HG03135 (cell line): Measurements from ENCODE around the gene CD70.
"Not testable (repeated sequence)": the region's sequence is repeated elsewhere in the genome, so short reads cannot be mapped to it uniquely, and the experiment has no call there.

Experiments used
- ATAC-seq: cut with Tn5 transposase; IDR thresholded peaks from one replicate; pipeline ENCODE4 v1.9.1; 2021; ENCODE audit warnings: mild to moderate bottlenecking, moderate library complexity; ENCODE audit not compliant: unreplicated experiment

CD70 gene

DNA sequence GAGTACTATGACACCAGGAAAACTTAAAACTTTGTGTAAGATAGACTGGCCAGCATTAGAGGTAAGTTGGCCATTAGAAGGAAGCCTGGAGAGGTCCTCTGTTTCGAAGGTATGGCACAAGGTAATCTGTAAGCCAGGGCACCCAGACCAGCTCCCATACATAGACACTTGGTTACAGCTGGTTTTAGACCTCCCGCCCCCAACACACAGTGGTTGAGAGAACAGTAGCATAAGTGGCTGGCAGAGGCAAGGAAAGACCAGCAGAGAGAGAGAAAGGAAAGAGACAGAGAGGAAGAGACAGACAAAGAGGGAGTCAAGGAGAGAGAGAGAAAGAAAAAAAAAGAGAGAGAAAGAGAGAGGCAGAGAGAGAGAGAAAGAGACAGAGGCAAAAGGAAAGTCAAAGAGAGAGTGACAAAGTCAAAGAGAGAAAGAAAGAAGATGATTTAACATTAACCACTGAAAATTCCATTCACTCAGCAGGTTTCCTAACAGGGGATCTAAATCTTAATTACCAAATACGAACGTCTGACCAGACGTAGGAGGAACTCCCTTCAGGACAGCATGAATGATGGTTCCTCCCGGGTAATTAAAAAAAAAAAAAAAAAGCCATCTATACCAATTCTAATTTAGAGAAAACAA is 7.4 kb upstream of the CD70 start:
- ATAC-seq: not testable (repeated sequence)

DNA sequence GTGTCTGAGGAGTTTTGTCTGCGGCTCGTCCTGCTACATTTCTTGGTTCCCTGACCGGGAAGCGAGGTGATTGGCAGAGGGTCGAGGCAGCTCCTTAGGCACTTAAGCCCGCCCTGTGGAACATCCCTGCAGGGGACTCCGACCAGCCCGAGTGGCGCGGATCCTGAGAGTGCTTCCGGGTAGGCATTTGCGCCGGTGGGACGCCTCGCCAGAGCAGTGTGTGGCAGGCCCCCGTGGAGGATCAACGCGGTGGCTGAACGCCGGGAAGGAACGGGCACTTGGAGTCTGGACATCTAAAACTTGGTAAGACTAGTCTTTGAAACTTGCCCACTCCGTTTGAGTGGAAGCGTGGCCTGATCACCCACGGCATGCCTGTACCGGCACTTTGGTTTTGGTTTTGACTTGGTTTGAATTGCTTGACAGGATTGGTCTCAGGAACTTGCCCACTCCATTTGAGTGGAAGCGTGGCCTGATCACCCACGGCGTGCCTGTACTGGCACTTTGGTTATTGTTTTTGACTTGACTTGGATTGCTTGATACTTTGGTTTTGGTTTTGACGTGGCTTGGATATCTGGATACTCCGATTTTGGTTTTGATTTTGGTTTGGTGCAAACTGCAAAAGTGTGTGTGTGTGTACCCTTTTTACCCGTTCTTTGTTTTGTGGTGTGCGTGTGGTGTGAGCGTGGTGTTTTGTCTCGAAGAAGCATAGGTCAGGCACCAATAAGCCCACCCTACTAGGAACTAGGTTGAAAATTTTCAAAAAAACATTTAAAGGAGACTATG is 6.7 kb upstream of the CD70 start:
- not testable (repeated sequence) for ATAC-seq

DNA sequence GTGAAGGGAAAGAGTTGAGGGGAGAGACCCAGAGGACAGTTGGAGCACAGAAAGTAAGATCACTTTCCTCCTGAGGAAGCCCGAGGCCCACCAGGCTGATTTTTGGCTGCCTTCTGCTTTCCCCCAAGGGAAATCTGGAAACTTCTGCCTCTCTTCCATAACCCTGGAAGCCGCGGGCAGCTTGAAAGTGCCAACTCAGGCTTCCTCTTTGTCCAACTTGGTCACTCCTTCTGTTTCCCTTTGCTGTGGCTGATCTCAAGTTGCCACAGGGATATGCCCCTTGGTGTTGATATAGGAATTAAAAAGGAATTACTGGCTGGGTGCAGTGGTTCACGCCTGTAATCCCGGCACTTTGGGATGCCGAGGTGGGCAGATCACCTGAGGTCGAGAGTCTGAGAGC is 5.7 kb upstream of the CD70 start:
- ATAC-seq: no peak

DNA sequence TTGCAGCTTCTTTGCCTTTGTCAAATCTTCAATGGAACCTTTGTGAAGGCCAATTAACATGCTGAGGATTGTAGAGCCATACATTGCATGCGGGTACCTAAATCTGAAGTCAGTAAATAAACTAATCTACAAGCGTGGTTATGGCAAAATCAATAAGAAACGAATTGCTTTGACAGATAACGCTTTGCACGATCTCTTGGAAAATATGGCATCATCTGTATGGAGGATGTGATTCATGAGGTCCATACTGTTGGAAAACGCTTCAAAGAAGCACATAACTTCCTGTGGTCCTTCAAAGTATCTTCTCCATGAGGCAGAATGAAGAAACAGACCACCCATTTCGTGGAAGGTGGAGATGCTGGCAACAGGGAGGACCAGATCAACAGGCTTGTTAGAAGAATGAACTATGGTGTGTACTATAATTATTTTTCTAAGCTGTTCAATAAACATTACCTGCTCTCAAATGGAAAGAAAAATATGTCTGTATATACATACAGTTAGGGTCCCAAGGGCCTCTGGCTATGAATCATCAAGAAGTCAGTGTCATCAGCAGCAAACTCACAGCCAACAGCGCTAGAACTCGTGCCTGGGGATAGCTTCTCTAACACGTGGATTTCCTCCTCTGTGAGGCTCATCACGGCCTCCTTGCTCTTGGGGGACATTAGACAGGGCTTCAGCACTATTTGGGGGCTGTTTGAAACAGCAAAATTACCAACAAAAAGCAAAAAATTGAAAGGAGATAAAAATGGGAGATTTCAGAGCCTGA is 2.9 kb upstream of the CD70 start:
- ATAC-seq: no peak

DNA sequence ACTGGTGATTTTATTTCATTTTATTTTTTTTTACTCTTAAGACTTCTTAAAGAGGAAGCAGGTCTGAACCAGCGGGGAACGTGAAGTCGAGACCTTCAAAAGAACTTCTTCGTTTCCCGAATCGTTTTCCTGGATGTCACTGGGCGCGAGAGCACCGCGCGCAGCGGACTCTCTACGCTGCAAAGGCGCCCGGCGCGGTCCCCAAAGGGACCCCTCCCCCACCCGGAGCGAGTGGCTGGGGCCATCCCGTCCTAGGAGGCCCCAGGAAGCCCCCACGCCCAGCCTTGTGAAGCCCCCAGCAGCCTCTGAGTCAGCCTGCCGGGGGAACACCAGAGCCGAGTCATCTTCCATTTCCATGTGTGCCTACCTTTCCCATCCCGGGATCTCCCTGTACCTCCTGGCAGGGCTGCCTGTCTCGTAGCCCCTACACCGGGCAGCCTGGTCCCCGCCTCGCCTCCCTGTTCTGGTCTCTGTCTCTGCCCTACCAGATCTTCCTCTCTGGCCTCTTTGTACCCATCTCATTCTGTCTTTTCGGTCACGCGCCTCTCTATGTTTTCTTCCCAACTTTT is 608 bp downstream of the CD70 start:
- peak; percentile 8 for ATAC-seq

DNA sequence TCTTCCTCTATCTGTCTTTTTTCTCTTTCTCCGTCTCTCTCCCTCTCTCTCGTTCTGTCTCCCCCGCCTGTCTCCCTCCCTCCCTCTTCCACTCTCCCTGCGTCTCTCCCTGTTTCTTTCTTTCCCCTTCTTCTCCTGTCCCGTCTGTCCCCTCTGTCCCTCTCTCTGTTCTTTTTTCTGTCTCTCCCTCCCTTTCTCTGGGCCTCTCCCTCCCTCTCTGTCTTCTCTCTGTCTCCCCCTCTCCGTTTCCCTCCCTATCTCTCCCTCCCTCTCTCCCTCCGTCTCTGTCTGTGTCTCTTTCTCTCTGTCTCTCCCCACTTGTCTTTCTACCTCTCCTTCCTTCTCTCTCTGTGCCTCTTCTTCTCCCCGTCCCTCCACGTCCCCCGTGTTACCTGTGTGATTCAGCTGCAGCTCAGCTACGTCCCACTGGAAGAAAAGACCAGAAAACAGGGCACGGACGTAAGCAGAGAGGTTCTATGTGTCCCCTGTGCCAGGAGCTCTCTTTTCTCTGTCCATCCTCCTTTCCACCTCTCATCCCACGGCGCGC is 1.2 kb downstream of the CD70 start:
- ATAC-seq: no peak

DNA sequence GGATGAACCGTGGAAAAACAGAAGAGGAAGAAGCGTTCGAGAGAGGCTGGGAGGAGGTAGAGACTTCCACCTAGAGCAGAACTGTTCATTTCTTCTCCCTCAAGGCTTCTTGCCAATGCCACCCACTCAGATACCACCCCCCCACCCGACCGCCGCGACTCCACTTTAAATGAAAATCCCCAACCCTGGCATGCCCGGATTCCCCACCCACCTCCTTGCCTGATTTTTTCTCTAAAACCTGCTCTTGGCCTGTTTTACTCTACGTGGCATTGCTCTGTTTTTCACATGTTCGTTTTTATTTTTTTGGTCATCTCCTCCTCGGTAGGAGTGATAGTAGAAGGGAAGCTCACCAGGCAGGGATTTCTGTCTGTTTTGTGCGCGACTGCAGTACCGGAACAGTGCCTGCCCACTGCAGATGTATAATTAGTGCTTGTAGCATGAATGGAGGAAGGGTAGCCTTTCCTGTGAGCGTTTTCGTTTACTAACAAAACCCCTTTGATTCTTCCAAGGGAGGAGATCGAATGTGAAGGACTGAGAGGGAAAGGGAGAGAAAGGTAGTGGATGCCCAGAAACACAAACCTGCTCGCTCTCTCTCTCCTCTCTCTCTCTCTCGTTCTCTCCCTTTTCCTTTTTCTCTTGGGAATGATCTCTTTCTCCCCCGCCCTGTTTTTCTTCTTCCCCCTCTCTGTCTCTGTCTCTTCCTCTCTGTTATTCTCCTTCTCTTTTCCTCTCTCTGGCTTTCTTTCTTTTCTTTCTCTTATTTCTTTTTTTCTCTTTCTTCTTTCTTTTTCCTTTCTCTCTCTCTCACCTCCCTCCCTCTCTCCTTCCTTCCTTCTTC is 2.2 kb downstream of the CD70 start:
- ATAC-seq: no peak

DNA sequence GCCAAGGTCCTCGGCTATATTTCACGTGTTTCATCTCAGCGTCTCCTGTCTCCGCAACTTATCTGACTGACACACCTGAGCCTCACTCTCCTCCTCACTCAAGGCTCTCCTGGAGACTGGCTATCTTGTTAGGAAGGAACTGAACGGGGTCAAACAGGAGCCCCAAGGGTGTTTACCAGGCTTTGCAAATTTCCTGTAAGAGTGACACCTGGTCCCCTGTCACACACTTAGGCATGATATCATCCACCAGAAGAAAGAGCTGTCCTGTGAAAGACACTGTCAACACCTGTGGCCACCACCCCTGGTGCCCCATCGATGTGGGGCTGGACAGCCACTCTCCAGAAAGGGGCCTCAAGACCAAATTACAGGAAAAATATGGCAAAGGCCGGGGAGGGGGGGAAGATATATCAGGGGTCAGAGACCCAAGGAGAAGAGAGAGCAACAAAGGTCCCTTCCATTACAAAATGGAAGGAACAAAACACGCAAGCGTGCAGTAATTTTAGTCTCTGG is 2.9 kb downstream of the CD70 start:
- ATAC-seq: no peak

DNA sequence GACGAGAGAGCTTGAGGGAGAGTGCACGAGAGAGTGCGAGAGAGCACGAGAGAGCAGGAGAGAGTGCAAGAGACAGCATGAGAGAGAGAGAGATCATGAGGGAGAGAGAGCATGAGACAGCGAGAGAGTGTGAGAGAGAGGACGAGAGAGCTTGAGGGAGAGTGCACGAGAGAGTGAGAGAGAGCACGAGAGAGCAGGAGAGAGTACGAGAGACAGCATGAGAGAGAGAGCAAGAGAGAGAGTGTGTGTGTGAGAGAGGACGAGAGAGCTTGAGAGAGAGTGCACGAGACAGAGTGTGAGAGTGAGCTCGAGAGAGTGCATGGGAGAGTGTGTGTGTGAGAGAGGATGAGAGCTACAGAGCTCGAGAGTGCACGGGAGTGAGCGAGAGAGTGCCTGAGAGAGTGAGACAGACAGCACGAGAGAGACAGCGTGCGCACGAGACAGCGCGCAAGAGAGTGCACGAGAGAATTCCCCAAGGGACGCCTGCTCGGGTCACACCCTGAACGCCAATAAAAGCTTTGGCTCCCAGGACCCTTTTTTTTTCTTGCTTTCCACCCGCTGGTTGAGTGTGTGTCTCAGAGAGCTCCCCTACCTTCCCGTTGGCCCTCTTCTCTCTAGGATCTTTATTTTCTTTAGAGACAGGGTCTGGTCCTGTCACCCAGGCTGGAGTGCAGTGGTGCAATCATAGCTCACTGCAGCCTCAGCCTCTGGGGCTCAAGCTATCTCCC is 3.7 kb downstream of the CD70 start:
- no peak for ATAC-seq

DNA sequence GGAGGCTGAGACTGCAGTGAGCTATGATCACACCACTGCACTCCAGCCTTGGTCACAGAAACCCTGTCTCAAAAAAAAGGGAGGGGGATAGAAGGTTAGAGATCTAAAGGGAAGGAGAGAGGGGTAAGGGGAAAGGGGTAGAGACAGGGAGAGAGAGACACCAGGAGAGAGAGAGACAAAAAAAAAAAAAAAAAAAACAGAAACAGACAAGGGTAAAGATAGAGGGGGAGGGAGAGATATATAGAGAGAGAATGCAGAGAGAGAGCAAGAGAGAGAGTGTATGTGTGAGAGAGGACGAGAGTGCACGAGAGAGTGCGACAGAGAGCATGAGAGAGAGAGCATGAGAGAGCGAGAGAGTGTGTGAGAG is 4.2 kb downstream of the CD70 start:
- ATAC-seq: no peak

DNA sequence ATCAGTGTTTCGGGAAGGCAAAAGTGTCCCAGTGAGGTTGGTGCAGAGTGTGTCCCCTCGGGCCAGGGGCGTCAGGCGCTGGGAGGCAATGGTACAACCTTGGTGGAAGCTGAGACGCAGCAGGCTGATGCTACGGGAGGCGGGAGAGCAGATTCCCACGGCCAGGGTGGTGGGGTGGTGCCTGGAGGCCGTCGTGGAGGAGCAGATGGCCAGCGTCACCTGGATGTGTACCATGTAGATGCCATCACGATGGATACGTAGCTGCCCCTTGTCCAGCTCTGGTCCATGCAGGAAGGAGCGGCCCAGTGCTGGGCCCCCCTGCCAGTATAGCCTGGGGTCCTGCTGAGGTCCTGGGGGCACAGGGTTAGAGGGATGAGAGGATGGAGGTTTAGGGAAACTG is 4.9 kb downstream of the CD70 start:
- ATAC-seq: no peak

DNA sequence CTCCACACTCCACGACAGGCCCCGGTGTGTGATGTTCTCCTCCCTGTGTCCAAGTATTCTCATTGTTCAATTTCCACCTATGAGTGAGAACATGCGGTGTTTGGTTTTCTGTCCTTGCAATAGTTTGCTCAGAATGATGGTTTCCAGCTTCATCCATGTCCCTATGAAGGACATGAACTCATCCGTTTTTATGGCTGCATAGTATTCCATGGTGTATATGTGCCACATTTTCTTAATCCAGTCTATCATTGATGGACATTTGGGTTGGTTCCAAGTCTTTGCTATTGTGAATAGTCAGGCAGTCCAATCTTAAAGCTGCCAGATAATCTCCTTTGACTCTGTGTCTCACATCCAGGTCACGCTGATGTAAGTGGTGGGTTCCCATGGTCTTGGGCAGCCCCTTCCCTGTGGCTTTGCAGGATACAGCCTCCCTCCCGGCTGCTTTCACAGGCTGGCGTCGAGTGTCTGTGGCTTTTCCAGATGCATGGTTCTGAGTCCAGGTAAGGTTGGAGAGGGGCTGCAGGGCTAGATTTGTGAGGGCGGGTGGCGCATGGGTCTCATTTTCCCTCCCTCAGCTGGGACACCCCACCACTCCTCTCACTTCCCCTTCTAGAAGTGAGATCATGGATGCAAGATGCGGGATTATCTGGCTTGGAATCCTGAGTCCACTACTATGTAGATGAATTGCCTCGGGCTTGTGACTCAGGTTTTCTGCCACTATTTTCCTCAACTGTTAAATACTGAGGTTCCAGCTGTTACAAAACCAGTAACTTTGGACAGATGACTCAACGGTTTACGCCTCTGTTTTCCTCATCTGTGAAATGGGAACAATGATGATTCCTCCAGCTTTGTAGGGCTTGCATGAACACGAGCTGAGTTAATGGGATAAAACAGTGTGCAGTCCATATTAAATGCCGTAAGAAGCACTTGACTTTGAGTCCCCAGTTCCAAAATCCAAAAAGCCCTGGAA is 8.2 kb downstream of the CD70 start:
- not testable (repeated sequence) for ATAC-seq

DNA sequence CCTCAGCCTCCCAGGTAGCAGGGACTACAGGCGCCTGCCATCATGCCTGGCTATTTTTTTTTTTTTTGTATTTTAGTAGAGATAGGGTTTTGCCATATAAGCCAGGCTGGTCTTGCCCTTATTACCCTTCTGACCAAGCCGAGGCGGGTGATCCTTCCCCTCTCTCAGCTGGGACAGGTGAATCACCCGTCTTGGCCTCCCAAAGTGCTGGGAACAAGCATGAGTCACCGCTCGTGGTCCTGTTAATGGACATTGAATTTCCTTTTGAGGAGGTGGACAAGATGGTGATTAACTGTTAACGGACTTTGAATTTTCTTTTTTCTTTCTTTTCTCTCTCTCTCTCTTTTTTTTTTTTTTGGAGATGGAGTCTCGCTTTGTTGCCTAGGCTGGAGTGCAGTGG is 10.6 kb downstream of the CD70 start:
- ATAC-seq: no peak

DNA sequence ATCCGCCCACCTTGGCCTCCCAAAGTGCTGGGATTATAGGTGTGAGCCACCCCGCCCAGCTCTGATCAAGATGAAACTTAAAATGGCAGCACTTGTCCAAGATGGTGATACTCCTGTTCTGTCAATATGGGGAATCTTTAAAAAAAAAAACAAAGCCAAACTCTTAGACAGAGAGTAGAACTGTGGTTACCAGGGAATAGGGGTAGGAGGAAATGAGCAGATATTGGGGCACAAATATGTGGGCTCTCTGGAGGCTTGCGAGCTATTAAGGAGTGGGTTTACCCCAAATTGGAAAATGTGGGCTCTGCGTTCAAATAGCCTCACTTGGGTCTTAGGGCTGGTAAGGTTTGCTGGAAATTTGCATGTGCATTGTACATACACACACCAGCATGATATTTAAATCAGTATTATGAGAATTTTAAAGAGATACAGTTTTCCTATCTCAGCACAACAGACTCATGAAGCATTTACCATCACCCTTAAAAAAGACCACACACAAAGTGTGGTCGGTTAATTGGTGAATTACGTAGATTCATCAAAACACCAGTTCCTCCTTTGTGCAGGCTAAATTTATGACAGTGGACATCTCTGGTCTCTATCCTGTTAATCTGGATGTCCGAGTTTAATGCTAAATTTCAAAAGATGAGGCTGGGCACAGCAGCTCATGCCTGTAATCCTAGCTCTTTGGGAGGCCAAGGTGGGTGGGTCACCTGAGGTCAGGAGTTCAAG is 11.3 kb downstream of the CD70 start:
- no peak for ATAC-seq

DNA sequence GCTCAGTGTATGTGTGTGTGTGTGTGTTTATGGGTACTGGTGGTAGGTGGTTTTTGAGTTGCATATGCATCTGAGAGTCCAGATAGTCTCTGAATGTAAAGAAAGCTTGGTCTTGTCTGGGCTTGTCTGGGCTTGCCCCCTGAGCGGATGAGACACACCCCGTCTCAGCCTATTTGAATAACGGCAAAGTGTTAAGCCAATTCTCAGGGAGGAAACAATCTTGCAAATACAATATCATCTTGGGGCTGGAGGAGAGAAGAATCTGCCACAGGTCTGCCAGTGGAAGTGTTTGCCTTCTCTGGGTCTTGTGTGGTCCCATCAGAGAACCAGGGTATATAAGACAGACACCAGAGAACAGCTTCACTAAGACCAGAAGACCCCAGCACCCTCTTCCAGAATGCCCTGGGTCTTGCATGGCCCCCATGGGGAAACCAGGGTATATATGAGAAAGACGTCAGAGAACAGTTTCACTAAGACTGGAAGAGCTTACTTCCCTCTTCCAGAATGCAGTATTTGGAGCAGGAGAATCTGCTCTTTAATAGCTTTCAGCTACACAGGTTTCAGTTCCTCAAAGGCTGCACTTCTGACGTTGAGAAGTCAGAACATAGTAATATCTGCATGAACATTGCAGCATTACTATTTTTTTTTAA is 13.3 kb downstream of the CD70 start:
- ATAC-seq: peak; percentile 82

DNA sequence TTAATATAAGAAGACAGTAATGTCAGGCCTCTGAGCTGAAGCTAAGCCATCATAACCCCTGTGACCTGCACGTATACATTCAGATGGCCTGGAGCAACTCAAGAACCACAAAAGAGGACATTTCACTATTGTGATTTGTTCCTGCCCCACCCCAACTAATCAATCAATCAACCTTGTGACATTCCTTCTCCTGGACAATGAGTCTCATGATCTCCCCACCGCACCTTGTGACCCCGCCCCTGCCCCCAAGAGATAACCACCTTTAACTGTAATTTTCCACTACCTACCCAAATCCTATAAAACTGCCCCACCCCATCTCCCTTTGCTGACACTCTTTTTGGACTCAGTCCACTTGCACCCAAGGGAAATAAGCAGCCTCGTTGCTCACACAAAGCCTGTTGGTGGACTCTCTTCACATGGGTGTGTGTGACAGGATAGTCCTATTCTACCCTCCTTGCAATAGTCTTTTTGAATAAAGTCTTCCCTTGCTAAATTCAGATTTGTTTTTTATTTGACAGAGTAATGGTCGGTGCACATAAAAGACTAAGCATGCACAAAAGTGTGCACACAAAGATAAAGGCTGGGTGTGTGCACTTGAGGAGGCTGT is 14.0 kb downstream of the CD70 start:
- no peak for ATAC-seq

DNA sequence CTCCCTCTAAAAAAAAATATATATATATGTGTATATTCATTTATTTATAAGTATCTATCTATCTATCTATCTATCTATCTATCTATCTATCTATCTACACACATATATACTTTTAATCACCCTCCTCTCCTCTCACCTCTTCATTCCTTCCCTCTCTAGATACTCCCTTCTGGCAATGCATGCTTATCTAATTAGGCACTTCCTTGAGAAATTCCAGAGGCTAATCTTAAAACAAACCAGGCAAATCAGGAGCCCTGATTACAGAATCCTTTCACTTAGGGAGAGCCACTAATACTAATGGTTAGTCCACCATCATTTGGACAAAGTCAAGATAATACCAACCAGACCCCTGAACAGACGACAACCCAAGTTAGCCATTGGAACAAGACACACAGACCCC is 17.6 kb downstream of the CD70 start:
- no peak for ATAC-seq
